ENCODE measurements around the gene TRABD2A.

Gene TRABD2A

DNA sequence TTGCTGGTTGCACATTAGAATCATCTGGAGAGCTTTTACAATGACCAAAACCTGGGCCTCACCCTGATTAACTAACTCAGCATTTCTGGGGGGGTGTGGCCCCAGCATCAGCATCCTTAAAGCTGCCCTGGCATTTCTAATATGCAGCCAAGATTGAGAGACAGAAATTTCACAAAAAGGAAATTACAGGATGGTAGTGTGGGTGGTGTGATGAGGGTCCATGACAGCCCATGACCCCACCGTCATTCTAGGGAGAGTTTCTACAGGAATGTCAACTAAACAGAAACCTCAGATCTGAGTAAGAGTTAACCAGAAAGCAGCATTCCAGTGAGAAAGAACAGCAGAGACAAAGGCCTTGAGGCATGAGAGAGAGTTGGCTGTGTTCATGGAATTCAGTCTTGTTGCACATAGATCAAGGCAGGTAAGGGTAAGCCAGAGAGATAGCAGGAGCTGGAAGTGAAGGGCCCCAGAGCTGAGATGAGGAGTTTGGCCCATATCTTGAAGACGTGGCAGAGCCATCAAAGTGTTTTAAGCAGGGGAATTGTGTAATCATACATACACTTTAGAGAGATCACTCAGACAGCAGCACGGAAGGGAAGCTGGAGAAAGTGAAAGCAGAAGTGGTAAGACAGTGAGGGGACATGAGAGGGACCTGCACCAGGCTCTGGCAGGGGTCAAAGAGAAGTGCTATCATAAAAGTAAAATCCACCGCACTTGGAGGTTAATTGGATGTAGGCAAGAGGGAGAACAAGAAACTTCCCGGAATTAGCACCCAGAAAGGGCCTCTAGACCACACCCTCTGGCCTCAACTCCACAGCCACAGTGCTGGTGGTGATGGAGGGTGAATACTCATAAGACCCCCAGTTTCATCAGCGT lies 7.8 kb upstream of the TRABD2A start:
- H3K9me3 ChIP-seq (replicated peaks in 1 of 11) = no peaks in the 10 kb centered on the region
- H3K4me1 ChIP-seq = peaks cover 17 to 50% (median 34%) of the 10 kb centered on the region in 10 experiments
- no peaks in the 10 kb centered on the region for H4K20me1 ChIP-seq
- peak overlapping the region; percentile 72 to 91 (median 80) for H3K4me2 ChIP-seq
- peak overlapping the region in 6 of 10 experiments; percentile 21 to 48 (median 40); a peak in 7 of 20 replicates for H3K4me3 ChIP-seq
- peaks cover 8 to 22% (median 16%) of the 10 kb centered on the region in 11 experiments for H3K27me3 ChIP-seq
- H3K9ac ChIP-seq = peak overlapping the region; percentile 6 to 74 (median 69); a peak in 18 of 22 replicates
- peak overlapping the region; percentile 45 to 87 (median 83); a peak in 21 of 22 replicates for H3K27ac ChIP-seq
- TF ChIP-seq Cebpa-rat (IDR thresholded peaks at IDR 0.05) = peak; percentile 54 to 96 (median 89); a peak in 19 of 22 replicates
- H3K36me3 ChIP-seq = no peaks in the 10 kb centered on the region

DNA sequence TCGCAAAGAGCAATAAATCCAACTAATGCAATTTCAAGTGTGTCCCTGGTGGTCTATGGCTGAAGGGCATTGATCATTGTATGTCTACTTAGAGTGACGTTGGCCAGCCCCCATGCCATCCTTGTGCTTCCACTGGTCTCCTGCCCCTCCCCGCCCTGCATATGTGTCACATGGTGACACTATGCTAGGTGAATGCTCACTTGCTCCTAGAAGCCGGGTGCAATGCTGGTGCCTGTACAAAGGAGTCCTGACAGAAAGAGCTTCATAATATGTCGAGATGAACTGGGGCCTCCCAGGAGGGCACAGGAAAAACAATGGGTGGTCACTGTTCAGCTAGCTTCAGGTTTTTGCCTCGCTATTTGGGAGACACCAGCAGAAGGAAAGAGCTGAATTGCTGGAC lies 5.9 kb upstream of the TRABD2A start:
- H4K20me1 ChIP-seq = peaks cover 0 to under 1% (median 0%) of the 10 kb centered on the region in 11 experiments; a peak in 1 of 22 replicates
- no peak for TF ChIP-seq Cebpa-rat (IDR thresholded peaks at IDR 0.05)
- H3K4me1 ChIP-seq = peaks cover 18 to 50% (median 36%) of the 10 kb centered on the region in 10 experiments
- no peaks in the 10 kb centered on the region for H3K9me3 ChIP-seq (replicated peaks in 1 of 11)
- H3K4me2 ChIP-seq = peak overlapping the region in 3 of 11 experiments; percentile 72 to 81 (median 78); a peak in 7 of 22 replicates
- no peak overlapping the region for H3K27ac ChIP-seq
- H3K27me3 ChIP-seq = peaks cover 25 to 40% (median 33%) of the 10 kb centered on the region in 11 experiments
- no peaks in the 10 kb centered on the region for H3K36me3 ChIP-seq
- no peak overlapping the region for H3K4me3 ChIP-seq
- H3K9ac ChIP-seq = no peak overlapping the region

DNA sequence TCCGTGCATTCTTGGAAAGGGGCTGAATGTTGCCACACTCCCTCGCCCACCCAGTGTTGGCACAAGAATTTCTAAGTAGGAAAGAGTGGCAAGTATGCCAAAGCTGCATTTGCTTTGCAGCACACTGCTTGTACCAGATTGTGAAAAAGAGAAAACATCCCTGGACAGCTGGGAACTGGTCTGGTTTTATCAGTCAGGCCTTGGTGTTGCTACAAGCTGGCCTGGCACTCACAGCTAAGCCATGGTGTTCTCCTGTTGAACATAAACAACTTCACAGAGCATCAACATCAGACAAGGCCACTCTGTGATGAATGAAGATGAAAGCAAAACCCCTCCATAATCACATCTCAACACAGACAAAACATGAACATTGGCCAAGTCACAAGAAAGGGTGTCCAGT lies 4.2 kb upstream of the TRABD2A start:
- H3K9me3 ChIP-seq (replicated peaks in 1 of 11) = no peaks in the 10 kb centered on the region
- H3K27ac ChIP-seq = no peak overlapping the region
- H4K20me1 ChIP-seq = peaks cover 0 to 16% (median 8%) of the 10 kb centered on the region in 11 experiments; a peak in 14 of 22 replicates
- H3K4me3 ChIP-seq = no peak overlapping the region
- TF ChIP-seq Cebpa-rat (IDR thresholded peaks at IDR 0.05) = no peak
- no peaks in the 10 kb centered on the region for H3K36me3 ChIP-seq
- peaks cover 42 to 57% (median 50%) of the 10 kb centered on the region in 11 experiments for H3K27me3 ChIP-seq
- H3K9ac ChIP-seq = no peak overlapping the region
- H3K4me2 ChIP-seq = no peak overlapping the region
- peaks cover 34 to 57% (median 44%) of the 10 kb centered on the region in 10 experiments for H3K4me1 ChIP-seq

DNA sequence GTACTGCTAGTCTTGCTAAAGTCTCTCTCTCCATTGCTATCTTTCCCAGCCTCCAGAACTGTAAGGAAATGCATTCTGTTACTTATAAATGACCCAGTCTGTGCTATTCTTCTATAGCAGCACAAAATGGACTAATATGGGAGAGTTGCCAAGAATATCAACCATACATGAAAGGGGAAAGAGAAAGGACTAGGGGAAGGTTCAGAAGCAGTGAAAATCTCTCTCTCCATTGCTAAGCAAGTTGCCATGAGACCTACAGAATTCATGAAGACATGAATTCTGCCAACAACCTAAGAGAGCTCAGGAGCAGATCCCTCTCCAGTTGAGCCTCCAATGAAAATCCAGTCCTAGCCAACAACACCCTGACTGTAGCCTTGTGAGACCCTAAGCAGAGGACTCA lies 3.6 kb upstream of the TRABD2A start:
- no peak overlapping the region for H3K27ac ChIP-seq
- H3K4me3 ChIP-seq = no peak overlapping the region
- no peaks in the 10 kb centered on the region for H3K36me3 ChIP-seq
- no peak overlapping the region for H3K4me2 ChIP-seq
- no peak for TF ChIP-seq Cebpa-rat (IDR thresholded peaks at IDR 0.05)
- H3K9ac ChIP-seq = no peak overlapping the region
- H4K20me1 ChIP-seq = peaks cover 0 to 18% (median 9%) of the 10 kb centered on the region in 11 experiments; a peak in 14 of 22 replicates
- peaks cover 37 to 53% (median 41%) of the 10 kb centered on the region in 10 experiments for H3K4me1 ChIP-seq
- peaks cover 49 to 63% (median 56%) of the 10 kb centered on the region in 11 experiments for H3K27me3 ChIP-seq
- no peaks in the 10 kb centered on the region for H3K9me3 ChIP-seq (replicated peaks in 1 of 11)

DNA sequence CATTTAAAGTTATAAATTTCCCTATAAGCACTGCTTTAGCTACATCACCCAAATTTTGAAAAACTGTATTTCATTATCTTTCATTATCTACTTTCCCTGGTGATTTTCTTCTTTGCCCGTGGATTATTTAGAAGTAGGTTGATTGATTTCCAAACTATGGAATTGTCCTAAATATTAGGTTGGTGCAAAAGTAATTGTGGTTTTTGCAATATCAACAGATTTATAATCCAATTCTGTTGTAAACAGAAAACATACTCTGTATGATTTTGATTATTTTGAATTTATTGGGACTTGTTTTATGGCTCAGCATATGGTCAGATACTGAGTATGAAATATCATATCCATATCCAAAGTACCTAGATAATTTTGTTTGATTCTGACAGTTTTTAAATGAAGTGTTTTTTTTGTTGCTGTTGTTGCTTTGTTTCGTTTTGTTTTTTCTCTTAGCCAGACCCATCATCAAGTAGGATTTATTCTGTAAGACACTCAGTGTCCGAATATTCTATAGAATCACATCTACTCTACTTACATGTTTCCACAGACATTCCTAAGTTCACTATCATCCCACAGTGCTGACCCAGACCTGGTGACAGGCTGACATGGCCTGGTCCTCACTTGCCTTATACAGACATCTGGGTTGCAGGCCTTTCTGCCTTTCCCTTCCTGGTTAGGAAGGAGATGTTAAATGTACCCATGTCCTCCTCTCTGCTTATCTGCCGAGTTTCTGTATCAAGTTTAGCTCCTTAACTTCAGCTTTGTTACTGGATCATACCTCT lies 2.1 kb upstream of the TRABD2A start:
- peaks cover 0 to 18% (median 9%) of the 10 kb centered on the region in 11 experiments; a peak in 14 of 22 replicates for H4K20me1 ChIP-seq
- peaks cover 24 to 38% (median 30%) of the 10 kb centered on the region in 10 experiments for H3K4me1 ChIP-seq
- H3K4me2 ChIP-seq = no peak overlapping the region
- no peak overlapping the region for H3K4me3 ChIP-seq
- H3K27me3 ChIP-seq = peaks cover 64 to 78% (median 71%) of the 10 kb centered on the region in 11 experiments
- no peak overlapping the region for H3K9ac ChIP-seq
- no peaks in the 10 kb centered on the region for H3K9me3 ChIP-seq (replicated peaks in 1 of 11)
- H3K27ac ChIP-seq = no peak overlapping the region
- no peak for TF ChIP-seq Cebpa-rat (IDR thresholded peaks at IDR 0.05)
- H3K36me3 ChIP-seq = no peaks in the 10 kb centered on the region

DNA sequence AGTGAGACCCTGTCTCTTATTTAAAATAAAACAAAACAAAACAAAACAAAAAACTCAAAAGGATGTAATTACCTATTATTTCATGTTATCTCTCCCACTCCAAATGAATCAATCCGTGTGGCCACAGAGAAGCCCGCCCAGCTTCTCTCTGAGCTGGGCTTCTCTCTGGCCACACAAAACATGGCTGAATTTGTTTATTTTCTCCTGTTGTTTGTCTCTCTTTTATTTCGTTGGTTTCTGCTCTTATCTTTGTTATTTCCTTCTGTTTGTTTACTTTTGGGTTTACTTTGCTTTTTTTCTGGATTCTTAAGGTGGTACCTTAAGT lies 1.5 kb upstream of the TRABD2A start:
- Histone ChIP-seq H3K4me1 (peaks cover 20 to 32% (median 25%) of the 10 kb centered on the region in 10 experiments), H4K20me1 (peaks cover 0 to 18% (median 9%) of the 10 kb centered on the region in 11 experiments; a peak in 14 of 22 replicates), H3K4me2 (peak overlapping the region; percentile 80 to 100 (median 87); a peak in 17 of 22 replicates), H3K9ac (no peak overlapping the region), H3K27ac (no peak overlapping the region), H3K9me3 (replicated peaks in 1 of 11) (no peaks in the 10 kb centered on the region), H3K4me3 (peak overlapping the region in 2 of 10 experiments; percentile 54 to 56; a peak in 2 of 20 replicates), H3K27me3 (peaks cover 69 to 84% (median 77%) of the 10 kb centered on the region in 11 experiments), H3K36me3 (no peaks in the 10 kb centered on the region)
- no peak for TF ChIP-seq Cebpa-rat (IDR thresholded peaks at IDR 0.05)

DNA sequence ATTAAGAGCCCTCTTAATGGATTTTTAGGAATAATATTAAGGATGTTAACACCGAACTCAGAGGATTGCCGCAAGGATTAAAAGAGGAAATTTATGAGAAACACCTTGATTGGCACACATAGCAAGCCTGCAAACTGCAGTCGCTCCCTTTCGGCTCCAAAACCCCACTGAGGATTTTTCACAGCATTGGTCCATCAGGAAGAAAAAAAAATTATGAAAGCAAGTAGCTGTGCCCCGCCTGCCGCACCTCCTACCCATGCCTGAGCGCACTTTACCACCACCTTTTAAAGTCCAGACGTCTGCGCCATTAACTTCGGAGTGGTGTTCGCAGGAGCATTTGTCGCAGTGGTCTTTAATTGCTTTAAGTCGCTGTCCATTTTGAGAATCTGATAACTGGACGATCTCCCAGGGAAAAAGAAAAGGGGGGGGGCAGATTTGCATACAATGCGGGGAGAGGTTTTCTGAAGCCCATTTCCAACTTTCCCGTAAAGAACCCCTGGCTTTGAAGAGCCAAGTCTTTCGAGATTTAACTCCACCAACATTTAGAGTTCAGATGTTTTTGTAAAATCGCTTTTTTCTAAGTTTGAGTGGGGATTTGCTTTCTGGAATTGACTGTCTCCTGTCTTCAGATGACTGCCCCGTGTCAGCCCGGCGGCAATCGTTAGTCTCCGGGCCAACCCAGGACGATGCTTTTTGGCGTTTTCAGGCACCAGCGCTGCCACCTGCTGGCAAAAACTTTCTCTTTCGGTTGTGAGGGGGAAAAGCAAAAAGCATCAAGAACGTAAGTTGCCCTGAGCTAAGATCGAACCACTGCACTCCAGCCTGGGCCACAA lies 913 bp upstream of the TRABD2A start:
- peak overlapping the region in 3 of 11 experiments; percentile 1 to 33 (median 12); a peak in 4 of 22 replicates for H3K9ac ChIP-seq
- H3K27me3 ChIP-seq = peaks cover 72 to 90% (median 83%) of the 10 kb centered on the region in 11 experiments
- peak overlapping the region; percentile 80 to 100 (median 87) for H3K4me2 ChIP-seq
- peak overlapping the region; percentile 43 to 68 (median 56) for H3K4me3 ChIP-seq
- H3K27ac ChIP-seq = no peak overlapping the region
- peaks cover 0 to 18% (median 9%) of the 10 kb centered on the region in 11 experiments; a peak in 14 of 22 replicates for H4K20me1 ChIP-seq
- no peaks in the 10 kb centered on the region for H3K9me3 ChIP-seq (replicated peaks in 1 of 11)
- H3K36me3 ChIP-seq = no peaks in the 10 kb centered on the region
- no peak for TF ChIP-seq Cebpa-rat (IDR thresholded peaks at IDR 0.05)
- peaks cover 20 to 31% (median 23%) of the 10 kb centered on the region in 10 experiments for H3K4me1 ChIP-seq

DNA sequence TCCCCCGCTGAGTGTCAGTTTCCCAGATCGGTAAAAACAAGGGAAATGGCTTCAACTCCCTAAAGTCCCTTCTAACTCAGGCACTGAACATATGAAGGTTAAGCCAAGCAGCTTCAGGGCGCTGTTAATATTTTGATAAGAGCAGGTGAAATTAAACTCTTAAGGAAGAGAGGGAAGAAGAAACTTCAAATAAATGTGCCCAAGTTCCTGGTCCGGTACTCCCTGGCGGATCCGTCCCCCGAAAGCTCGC lies 564 bp downstream of the TRABD2A start:
- Histone ChIP-seq H3K4me2 (peak overlapping the region; percentile 80 to 100 (median 87)), H3K27me3 (peaks cover 72 to 95% (median 86%) of the 10 kb centered on the region in 11 experiments), H3K36me3 (no peaks in the 10 kb centered on the region), H3K4me1 (peaks cover 18 to 31% (median 21%) of the 10 kb centered on the region in 10 experiments), H3K27ac (no peak overlapping the region), H3K4me3 (peak overlapping the region; percentile 43 to 68 (median 56)), H3K9ac (peak overlapping the region in 6 of 11 experiments; percentile 22 to 53 (median 46); a peak in 5 of 22 replicates), H4K20me1 (peaks cover 0 to 18% (median 9%) of the 10 kb centered on the region in 11 experiments; a peak in 14 of 22 replicates), H3K9me3 (replicated peaks in 1 of 11) (no peaks in the 10 kb centered on the region)
- TF ChIP-seq Cebpa-rat (IDR thresholded peaks at IDR 0.05) = no peak
